ENCODE measurements around the gene C10orf143. TPM values are rescaled to one million over a fixed set of nuclear protein-coding genes. Genes with fewer than 3 reads are reported as not detected.

C10orf143 gene
- total and polyA plus RNA-seq, 2 experiments from 2014 or later, result 0.21 to 3.7 TPM

- Histone ChIP-seq H3F3A (replicated peaks; ENCODE audit: low read depth) (no peaks in the 10 kb centered on the region), H3K79me2 (replicated peaks; ENCODE audit: insufficient read depth) (no peaks in the 10 kb centered on the region), H3K36me3 (ENCODE audit: insufficient read depth) (no peaks in the 10 kb centered on the region), H4K20me1 (replicated peaks; ENCODE audit: insufficient read depth) (no peaks in the 10 kb centered on the region), H3K9me2 (ENCODE audit: insufficient read depth) (no peaks in the 10 kb centered on the region), H3K4me1 (ENCODE audit: insufficient read depth) (no peaks in the 10 kb centered on the region), H3K27me3 (ENCODE audit: insufficient read depth) (no peaks in the 10 kb centered on the region), H3K4me3 (no peak overlapping the region), H2AFZ (no peak overlapping the region), H3K4me2 (no peak overlapping the region), H3K27ac (ENCODE audit: low read depth) (no peak overlapping the region)
- Mint-ChIP-seq H3K36me3 (ENCODE audit: low read depth) (no peaks in the 10 kb centered on the region), H3K4me1 (no peaks in the 10 kb centered on the region), H3K27ac (no peak overlapping the region), H3K27me3 (ENCODE audit: insufficient read depth, low read depth, poor library complexity) (no peaks in the 10 kb centered on the region), H3K9me3 (peaks cover under 1% of the 10 kb centered on the region; the same call in 2 of the 3 replicates), H3K4me3 (no peak overlapping the region)
- no peak for DNase-seq (ENCODE audit: low spot score)
- ATAC-seq, result no peak
- TF ChIP-seq EZH2 (IDR thresholded peaks at IDR 0.05; ENCODE audit: low read depth, unreplicated experiment) (no peak), ZNF331 (CRISPR knock-in tag; IDR thresholded peaks at IDR 0.05; ENCODE audit: low read depth) (no peak), NANOG (IDR thresholded peaks at IDR 0.05; ENCODE audit: borderline replicate concordance) (no peak), JUNB (IDR thresholded peaks at IDR 0.05; ENCODE audit: unreplicated experiment) (no peak), STAT1 (IDR thresholded peaks at IDR 0.05; ENCODE audit: unreplicated experiment) (no peak), ZNF114 (CRISPR knock-in tag; IDR thresholded peaks at IDR 0.05) (no peak), EZH2phosphoT487 (IDR thresholded peaks at IDR 0.05; ENCODE audit: unreplicated experiment) (no peak), POLR2AphosphoS5 (IDR thresholded peaks at IDR 0.05; ENCODE audit: low read depth) (no peak), CREB1 (CRISPR knock-in tag; IDR thresholded peaks at IDR 0.05; ENCODE audit: low read depth) (no peak)
- TF ChIP-seq, protein P1, sequence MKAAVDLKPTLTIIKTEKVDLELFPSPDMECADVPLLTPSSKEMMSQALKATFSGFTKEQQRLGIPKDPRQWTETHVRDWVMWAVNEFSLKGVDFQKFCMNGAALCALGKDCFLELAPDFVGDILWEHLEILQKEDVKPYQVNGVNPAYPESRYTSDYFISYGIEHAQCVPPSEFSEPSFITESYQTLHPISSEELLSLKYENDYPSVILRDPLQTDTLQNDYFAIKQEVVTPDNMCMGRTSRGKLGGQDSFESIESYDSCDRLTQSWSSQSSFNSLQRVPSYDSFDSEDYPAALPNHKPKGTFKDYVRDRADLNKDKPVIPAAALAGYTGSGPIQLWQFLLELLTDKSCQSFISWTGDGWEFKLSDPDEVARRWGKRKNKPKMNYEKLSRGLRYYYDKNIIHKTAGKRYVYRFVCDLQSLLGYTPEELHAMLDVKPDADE (IDR thresholded peaks at IDR 0.05), result no peak
- TF ChIP-seq, protein P2, sequence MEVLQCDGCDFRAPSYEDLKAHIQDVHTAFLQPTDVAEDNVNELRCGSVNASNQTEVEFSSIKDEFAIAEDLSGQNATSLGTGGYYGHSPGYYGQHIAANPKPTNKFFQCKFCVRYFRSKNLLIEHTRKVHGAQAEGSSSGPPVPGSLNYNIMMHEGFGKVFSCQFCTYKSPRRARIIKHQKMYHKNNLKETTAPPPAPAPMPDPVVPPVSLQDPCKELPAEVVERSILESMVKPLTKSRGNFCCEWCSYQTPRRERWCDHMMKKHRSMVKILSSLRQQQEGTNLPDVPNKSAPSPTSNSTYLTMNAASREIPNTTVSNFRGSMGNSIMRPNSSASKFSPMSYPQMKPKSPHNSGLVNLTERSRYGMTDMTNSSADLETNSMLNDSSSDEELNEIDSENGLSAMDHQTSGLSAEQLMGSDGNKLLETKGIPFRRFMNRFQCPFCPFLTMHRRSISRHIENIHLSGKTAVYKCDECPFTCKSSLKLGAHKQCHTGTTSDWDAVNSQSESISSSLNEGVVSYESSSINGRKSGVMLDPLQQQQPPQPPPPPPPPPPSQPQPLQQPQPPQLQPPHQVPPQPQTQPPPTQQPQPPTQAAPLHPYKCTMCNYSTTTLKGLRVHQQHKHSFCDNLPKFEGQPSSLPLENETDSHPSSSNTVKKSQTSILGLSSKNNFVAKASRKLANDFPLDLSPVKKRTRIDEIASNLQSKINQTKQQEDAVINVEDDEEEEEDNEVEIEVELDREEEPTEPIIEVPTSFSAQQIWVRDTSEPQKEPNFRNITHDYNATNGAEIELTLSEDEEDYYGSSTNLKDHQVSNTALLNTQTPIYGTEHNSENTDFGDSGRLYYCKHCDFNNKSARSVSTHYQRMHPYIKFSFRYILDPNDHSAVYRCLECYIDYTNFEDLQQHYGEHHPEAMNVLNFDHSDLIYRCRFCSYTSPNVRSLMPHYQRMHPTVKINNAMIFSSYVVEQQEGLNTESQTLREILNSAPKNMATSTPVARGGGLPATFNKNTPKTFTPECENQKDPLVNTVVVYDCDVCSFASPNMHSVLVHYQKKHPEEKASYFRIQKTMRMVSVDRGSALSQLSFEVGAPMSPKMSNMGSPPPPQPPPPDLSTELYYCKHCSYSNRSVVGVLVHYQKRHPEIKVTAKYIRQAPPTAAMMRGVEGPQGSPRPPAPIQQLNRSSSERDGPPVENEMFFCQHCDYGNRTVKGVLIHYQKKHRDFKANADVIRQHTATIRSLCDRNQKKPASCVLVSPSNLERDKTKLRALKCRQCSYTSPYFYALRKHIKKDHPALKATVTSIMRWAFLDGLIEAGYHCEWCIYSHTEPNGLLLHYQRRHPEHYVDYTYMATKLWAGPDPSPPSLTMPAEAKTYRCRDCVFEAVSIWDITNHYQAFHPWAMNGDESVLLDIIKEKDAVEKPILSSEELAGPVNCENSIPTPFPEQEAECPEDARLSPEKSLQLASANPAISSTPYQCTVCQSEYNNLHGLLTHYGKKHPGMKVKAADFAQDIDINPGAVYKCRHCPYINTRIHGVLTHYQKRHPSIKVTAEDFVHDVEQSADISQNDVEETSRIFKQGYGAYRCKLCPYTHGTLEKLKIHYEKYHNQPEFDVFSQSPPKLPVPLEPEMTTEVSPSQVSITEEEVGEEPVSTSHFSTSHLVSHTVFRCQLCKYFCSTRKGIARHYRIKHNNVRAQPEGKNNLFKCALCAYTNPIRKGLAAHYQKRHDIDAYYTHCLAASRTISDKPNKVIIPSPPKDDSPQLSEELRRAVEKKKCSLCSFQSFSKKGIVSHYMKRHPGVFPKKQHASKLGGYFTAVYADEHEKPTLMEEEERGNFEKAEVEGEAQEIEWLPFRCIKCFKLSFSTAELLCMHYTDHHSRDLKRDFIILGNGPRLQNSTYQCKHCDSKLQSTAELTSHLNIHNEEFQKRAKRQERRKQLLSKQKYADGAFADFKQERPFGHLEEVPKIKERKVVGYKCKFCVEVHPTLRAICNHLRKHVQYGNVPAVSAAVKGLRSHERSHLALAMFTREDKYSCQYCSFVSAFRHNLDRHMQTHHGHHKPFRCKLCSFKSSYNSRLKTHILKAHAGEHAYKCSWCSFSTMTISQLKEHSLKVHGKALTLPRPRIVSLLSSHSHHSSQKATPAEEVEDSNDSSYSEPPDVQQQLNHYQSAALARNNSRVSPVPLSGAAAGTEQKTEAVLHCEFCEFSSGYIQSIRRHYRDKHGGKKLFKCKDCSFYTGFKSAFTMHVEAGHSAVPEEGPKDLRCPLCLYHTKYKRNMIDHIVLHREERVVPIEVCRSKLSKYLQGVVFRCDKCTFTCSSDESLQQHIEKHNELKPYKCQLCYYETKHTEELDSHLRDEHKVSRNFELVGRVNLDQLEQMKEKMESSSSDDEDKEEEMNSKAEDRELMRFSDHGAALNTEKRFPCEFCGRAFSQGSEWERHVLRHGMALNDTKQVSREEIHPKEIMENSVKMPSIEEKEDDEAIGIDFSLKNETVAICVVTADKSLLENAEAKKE (CRISPR knock-in tag; IDR thresholded peaks at IDR 0.05), result no peak
- TF ChIP-seq, protein P3, sequence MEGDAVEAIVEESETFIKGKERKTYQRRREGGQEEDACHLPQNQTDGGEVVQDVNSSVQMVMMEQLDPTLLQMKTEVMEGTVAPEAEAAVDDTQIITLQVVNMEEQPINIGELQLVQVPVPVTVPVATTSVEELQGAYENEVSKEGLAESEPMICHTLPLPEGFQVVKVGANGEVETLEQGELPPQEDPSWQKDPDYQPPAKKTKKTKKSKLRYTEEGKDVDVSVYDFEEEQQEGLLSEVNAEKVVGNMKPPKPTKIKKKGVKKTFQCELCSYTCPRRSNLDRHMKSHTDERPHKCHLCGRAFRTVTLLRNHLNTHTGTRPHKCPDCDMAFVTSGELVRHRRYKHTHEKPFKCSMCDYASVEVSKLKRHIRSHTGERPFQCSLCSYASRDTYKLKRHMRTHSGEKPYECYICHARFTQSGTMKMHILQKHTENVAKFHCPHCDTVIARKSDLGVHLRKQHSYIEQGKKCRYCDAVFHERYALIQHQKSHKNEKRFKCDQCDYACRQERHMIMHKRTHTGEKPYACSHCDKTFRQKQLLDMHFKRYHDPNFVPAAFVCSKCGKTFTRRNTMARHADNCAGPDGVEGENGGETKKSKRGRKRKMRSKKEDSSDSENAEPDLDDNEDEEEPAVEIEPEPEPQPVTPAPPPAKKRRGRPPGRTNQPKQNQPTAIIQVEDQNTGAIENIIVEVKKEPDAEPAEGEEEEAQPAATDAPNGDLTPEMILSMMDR (conservative IDR thresholded peaks at IDR 0.05; ENCODE audit: low read depth in 2 of 2), result no peak
- TF ChIP-seq, protein P4, sequence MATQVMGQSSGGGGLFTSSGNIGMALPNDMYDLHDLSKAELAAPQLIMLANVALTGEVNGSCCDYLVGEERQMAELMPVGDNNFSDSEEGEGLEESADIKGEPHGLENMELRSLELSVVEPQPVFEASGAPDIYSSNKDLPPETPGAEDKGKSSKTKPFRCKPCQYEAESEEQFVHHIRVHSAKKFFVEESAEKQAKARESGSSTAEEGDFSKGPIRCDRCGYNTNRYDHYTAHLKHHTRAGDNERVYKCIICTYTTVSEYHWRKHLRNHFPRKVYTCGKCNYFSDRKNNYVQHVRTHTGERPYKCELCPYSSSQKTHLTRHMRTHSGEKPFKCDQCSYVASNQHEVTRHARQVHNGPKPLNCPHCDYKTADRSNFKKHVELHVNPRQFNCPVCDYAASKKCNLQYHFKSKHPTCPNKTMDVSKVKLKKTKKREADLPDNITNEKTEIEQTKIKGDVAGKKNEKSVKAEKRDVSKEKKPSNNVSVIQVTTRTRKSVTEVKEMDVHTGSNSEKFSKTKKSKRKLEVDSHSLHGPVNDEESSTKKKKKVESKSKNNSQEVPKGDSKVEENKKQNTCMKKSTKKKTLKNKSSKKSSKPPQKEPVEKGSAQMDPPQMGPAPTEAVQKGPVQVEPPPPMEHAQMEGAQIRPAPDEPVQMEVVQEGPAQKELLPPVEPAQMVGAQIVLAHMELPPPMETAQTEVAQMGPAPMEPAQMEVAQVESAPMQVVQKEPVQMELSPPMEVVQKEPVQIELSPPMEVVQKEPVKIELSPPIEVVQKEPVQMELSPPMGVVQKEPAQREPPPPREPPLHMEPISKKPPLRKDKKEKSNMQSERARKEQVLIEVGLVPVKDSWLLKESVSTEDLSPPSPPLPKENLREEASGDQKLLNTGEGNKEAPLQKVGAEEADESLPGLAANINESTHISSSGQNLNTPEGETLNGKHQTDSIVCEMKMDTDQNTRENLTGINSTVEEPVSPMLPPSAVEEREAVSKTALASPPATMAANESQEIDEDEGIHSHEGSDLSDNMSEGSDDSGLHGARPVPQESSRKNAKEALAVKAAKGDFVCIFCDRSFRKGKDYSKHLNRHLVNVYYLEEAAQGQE (IDR thresholded peaks at IDR 0.05; ENCODE audit: unreplicated experiment), result no peak
These were observed 48.4 kb downstream of the C10orf143 start for GRCh38 chr10:130062201-130062600.

All from GM23338 (cell line).